ENCODE measurements around the gene TMEM235.

The TMEM235 gene

DNA sequence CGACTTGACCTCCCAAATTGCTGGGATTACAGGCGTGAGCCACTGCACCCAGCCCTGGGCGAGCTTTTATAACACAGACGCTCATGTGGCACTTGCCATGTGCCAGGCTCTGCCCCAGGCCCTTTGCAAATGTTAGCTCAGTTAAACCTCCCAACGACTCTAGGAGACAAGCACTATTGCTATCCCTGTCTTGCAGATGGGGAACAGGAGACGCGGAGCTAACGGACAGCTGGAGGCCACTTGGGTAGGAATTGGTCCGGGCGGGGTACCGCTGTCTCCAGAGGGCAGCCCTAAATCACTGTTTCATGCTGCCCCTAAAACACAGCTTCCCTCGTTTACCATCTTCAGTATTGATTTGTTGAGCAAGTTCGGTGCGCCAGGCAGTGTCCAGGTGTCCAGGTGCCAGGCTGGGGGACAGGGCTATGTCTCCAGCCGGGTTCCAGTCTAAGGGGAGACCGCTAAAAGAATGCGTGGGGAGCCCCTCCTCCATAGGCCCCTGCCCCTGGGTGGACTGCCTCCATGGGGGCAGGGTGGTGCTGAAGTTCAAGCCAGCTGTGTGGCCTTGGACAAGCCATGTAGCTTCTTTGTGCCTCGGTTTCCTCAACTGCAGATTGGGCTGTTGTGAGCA, 23.7 kb downstream of the TMEM235 start:
- no peak for DNase-seq (ENCODE audit: low read depth)

DNA sequence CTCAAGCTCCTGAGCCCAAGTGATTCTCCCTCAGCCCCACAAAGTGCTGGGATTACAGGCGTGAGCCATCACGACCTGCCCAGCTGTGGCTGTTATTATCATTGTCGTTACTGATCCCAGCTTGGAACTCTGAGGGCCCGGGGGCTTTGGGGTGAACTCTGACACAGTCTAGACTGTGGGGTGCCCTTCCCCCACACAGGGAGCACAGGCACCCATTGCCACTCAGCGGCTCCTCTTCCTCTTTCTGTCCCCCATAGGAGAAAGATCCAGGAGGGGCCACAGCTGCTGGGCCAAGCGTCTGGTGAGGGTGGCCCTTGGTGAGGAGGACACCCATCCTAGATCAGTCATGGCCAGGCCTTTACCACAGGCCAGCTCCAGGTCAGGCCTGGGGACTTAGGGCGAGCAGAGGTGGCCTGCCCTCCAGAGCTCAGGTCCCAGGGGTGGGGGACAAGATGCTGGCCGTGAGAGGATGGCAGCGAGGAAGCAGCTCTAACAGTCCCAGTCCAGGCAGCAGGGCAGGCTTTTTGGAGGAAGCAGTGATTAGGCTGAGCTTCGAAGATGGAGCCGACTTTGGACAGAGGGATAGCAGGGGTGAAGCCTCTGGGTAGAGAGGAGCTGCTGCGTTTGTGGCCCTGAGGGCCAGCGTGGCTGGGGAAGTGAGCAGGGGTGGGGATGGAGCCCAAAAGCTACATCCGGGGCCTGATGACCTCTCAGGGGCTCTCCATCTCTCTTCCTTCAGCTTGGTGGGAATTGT, 24.7 kb downstream of the TMEM235 start:
- DNase-seq (ENCODE audit: low read depth): no peak

DNA sequence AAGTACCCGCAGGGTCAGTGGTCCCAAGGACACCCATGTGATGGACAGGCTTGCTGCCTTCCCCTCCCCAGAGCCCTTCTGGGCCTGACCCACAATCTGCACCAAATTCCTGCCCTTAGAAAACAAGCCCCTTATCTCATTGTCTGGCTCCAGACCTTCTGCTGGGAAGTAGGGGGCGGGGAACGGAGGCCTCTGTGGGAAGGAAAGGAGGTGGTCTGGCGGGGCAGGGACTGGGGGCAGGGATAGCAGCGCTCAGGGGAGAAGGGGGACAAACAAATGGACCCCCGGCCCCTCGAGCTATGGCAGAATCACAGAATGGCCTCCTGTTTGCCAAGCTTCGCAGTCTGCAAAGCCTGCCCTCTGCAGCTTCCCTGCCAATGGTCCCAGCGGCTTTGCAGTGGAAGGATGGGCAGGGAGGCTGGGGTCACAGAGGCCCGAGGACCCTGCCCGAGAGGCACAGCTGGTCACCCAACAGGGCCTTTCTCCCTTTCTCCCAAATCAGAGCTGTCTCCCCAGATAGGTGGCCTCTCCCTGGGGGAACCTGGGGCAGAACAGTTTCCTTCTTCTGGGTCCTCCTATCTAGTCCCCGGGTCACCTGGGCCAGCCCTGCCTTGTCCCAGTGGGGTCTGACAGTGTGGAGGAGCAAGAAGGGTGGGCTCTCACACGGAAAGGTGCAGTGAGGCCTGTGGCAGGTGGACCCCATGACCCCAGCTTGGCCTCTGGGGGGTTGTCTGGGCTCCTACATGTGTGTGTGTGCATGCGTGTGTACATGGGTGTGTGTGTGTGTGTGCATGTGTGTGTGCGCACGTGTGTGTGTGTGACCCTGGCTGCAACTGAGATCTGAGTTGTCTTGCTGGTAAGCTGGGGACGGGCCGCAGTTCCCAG, 25.5 kb downstream of the TMEM235 start:
- no peak for DNase-seq (ENCODE audit: low read depth)

DNA sequence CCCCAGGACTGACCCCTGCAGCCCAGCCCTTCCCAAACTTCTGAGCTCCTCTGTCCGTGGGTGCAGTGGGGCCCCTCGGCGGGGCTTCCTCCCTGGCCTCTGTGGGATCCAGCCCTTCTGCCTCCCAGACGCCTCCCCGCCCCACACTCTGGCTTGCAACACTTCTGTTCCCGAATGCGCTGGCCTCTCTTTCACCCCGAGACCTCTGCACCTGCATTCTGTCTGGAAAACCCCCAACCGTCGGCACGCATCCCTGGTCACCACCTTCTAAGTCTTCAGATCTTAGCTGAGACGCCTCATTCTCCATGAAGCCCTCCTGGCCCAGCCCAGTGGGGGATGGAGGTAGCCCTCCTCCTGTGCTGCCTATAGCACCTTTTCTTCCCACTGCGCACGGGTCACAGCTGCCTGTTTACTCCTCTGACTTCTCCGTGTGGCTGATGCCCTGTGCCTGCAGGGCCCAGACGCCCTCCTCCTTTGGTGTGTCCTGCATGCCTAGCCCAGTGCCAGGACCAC, 26.4 kb downstream of the TMEM235 start:
- no peak for DNase-seq (ENCODE audit: low read depth)

GRCh38 chr17:78258323-78259191, 27.1 kb downstream of the TMEM235 start:
- no peak for DNase-seq (ENCODE audit: low read depth)

GRCh38 chr17:78259192-78259554, 27.7 kb downstream of the TMEM235 start:
- DNase-seq (ENCODE audit: low read depth): no peak

DNA sequence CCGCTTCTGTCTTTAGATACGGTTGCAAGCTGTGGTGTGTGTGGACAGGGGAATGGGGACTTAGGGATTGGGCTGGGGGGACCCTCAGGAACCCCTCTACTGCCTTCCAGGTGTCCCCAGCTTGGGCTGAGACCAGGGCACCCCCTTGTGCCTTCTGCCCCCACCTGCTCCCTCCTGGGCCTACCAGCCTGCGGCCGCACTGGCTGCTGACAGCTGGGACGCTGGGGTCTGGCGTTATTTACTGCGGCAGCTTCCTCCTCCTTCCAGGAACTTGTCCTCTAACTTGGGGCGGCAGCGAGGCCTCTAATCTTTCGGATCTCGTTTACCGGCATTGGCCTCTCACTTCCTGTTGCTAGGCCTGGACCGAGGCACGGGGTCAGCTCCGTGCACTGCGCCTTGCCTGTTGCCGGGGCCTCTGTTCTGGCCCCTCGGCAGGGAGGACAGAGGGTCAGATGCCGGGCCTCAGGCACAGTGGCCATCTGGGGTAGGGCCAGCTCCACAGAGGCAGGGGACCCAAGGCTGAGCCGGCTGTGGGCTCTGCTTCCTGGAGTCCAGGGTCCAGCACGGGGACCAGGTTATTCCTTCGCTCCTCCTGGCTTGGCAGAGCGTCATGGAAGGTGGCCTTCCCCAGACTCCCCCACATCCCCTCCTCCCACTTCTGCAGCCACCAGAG, 31.8 kb downstream of the TMEM235 start:
- no peak for DNase-seq (ENCODE audit: low read depth)

DNA sequence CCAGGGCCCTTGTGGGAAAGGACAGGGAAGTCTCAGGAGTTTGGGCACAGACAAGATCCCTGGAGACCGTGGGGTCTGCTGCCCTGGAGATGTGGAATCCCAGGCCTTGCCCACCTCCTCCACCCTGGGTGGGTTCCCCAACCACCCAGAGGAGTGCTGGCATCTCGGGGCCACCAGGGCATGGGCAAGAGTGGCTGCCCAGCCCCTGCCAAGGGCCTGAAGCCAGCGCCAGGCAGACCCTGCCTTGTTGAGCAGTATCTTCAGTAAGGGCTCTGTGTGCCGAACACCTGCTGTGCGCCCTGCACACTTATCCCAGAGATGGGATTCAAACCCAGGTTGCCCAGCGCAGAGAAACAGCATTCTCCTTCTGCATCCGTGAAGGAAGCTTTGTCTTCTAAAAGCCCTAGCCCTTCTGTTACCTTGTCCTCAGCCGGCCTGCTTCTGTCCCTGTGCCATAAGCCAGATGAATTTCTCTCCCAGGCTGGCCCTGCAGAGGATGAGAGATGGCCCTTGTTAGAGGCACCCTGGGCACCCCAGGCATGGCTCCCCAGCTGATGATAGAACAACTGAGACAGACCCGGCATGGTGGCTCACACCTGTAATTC, 32.4 kb downstream of the TMEM235 start:
- DNase-seq (ENCODE audit: low read depth): no peak

GRCh38 chr17:78264590-78264989, 33.2 kb downstream of the TMEM235 start:
- DNase-seq (ENCODE audit: low read depth): no peak

DNA sequence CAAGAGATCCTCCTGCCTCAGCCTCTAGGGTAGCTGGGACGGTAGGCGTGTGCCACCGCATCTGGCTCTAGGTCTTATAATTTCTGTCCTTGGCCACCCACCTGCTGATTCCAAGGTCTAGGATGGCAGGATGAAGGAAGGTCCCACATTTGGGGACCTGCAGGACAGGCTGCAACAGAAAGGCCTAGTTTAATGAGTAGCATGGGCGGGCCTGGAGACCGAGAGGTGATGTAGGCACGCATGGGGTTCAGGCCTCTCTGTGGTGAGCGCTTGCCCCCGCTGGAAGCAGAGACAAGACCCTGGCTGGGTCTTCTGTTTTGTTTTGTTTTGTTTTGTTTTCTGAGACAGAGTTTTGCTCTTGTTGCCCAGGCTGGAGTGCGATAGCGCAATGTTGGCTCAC, 33.7 kb downstream of the TMEM235 start:
- no peak for DNase-seq (ENCODE audit: low read depth)

DNA sequence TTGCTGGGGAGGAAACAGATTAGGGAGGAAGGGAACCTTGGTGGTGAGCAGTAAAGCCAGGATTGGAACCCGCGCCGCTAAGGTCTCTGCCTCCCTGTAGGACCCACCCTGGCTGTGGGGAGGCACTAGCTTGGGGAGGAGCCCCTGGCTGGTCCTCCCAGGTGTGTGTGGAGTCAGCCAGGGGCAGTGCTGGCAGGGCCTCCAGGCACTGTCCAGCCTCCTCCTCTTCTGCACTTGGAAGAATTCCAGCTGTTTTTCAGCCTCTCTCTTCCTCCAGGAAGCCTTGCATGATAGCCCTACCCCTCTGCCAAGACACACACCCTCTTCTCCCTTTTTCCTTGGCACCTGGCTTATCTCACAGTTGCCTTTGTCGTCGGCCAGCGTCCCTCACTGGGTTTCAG, 34.8 kb downstream of the TMEM235 start:
- DNase-seq (ENCODE audit: low read depth): no peak

- DNase-seq (ENCODE audit: low read depth): no peak
Observed at GRCh38 chr17:78266771-78267170, 35.3 kb downstream of the TMEM235 start.

GRCh38 chr17:78267253-78268073, 36.0 kb downstream of the TMEM235 start:
- DNase-seq (ENCODE audit: low read depth): no peak

DNA sequence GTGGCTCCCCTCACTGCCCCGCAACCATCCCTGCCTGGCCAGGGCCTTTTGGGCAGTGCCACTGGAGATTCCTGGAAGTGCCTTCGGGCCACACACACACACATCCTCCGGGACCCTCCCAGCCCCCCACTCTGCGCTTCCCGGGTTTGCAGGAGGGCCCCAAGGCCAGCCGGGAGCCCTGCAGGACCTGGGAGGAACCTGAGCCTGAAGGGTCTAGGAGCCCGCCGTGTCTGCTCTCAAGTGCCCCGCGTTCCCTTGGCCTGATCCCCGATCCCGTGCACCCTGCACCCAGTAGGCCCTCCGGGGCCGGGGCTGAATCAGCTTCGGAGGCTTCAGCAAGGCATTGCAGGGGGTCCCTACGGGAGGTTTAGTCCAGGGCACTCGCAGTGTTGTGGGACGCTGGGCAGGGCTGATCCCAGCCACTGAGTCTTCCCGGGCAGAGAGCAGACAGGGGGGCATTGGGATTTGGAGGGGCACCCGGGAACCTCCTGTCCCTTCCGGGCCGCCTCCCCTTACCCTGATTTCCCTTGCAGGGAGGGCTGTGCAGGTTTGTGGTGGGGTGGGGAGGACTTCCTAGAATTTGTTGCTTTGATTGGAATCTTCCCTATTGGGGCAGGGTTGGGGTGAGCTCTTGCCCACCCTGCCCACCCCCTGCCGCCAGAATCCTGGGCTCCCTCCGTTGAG, 36.9 kb downstream of the TMEM235 start:
- no peak for DNase-seq (ENCODE audit: low read depth)

DNA sequence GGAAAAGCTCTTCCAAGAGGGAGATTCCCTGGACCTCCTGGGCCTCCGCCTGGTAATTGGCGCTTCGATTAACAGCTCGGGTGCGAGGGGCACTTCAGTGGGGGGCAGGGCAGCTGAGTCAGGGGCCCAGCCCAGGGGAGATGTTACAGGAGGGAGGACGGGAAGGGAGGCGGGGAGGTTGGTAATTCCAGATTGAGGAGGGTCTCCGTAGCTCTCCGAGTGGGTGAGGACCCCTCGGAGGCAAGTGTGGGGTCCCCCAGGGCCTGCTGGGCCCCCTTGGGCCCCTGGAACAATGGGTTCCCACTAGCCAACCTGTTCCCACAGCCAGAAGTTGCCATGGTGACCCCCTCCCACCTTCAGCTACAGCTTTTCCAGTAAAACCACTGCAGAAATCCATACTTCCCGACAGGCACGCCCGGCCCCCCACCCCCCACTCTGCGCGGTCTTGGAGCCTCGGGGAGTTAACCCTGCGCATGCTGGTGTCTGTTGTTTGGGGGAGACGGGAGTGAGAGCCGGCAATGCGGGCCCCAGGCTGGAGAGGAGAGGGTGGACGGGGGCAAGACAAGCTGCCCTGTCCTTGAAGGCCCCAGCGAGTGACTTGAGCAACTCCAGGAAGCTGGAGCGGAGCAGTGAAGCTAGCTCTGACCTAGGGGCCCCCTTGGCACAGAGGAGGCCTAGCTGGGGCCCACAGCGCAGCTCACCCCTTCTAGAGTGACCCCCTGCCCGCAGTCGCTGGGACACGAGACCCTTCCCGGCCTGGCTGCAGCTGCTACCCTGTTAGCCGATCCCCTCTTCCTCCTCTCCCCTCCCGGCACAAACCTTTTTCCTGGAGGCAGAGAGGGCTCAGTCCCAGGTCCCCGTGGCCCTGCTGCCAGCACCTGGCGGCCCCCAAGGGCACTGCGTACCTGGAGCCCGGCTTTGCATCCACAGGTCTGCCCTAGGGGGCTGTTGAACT, 37.8 kb downstream of the TMEM235 start:
- DNase-seq (ENCODE audit: low read depth): no peak

DNA sequence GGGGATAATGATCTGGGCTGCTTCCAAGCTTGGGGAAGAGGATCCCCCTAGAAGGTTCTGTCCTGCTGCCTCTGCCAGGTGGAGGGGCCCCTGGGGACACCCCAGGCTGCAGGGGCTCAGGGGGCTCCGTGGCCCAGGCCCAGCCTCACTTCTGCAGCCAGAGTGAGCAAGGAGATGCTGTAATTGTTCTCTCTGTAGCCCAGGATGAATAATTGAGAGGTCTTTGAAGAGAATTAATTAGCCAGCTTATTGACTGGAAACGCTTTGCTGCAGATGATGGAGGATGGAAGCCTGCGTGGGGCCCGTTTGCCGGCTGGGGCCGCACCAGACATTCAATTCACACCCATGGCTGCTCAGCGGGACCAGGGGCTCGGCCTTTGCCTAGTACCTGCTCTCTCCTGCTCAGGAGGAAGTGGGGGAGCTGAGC, 38.5 kb downstream of the TMEM235 start:
- DNase-seq (ENCODE audit: low read depth): no peak

DNA sequence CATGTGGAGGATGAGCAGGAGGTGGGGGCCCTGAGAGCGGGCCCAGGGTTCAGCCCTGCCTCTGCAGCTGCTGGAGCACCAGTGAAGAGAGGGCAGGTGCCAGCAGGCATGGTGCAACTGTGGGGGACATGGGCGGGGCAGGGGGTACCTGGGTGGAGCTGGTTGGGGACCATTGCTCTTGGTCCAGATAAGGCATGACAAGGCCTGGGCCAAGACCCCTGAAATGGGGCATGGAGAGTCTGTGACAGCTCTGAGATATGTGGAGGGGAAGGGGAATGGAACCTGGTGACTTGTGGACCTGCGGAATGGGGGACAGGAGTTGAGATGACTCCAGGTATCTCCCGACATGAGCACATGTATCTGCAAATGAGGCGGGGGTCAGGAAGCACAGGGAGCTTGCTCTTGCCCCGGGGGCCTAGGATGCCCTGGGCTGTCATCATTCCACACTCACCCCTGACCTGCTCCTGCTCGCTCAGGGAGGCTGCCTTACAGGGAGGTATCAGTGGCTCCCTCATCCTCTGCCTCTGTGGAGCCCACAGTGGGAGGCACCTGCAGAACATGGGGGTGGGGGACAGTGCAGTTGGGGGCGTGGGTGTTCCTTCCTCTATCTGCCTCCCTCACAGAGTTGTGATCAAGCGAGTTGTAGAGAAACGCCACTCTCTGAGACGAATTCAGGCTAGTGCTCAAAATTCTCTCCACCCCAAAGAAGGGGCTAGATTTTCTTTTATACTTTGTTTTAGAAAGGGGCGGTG, 40.2 kb downstream of the TMEM235 start:
- DNase-seq (ENCODE audit: low read depth): no peak

Measured in HS-5 (cell line).